Measurements from ENCODE around the gene PXDN. TPM values are rescaled to one million over a fixed set of nuclear protein-coding genes. Genes with fewer than 3 reads are reported as not detected.

The PXDN gene
- total and polyA plus RNA-seq, 2 of the 4 experiments (the other 2 are of a cell fraction): 153 to 332 TPM

DNA sequence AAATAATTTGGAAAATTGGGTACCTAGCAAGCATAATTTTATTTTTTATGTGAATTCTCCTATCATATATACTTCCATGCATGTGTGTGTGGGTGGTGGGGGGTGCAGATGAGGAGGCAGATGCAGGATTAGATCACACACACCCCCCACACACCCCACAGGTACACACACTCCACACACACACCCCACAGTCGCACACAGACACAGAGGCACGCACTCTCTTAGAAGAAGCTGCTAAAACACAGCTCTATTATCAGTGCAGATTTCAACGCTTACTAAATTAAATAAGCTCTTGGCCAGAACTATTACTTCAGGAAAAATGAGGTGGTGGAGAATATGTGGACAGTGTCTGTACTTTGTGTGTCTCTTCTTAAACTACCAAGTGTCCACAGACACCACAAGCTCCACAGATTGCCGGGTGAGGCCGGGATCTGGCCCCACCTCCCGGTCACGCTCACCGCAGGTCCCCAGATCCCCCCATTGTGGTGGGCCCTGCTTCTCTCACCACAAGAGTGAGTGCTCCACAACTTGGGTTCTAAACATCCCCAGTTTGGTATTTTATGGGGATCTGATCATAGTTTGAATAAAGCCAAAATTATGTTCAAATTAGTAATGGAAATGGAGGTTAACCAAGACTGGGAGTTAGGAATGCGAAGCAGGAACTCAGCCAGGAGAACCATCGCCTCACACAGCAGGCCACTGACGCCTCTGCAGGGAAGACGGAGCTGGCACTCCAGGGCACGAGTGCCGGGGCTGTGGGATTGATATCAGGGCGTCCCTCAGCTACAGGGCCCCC, 102.1 kb downstream of the PXDN start:
- H4K20me1 ChIP-seq (ENCODE audit: insufficient read depth, low read length): peaks cover 28% of the 10 kb centered on the region
- ChIA-PET CTCF (interaction anchor here (2.1 kb wide), 1 partner anchor 109 kb away, joined by 9 read pairs; no protein-coding TSS in a partner anchor), POLR2A (ENCODE audit: unreplicated experiment) (no interaction called here)
- H4K8ac ChIP-seq (ENCODE audit: low read depth in 2 of 2, low read length in 2 of 2): peak overlapping the region; percentile 12 to 56; a peak in 3 of 4 replicates
- H2BK5ac ChIP-seq (ENCODE audit: low read depth, low read length, poor library complexity, severe bottlenecking): peak overlapping the region; percentile 31
- dilution Hi-C loops (cut with HindIII; ENCODE audit: low sequenced_read_pairs, unreplicated experiment): no loop called here
- H2AFZ ChIP-seq (replicated peaks; ENCODE audit: low read length, poor library complexity): no peak overlapping the region
- H3K79me1 ChIP-seq (ENCODE audit: low read depth in 1 of 2, low read length in 2 of 2): peaks cover 41 to 83% of the 10 kb centered on the region in 2 experiments
- H3K27ac ChIP-seq (ENCODE audit: insufficient read depth, low read length): peak overlapping the region; percentile 30; the same call in 1 of the 2 replicates
- peaks cover 63% of the 10 kb centered on the region for H3K36me3 ChIP-seq (ENCODE audit: control insufficient read depth, insufficient read depth, low read length)
- BruUV-seq (replicated peaks): no TSS peak
- H3K56ac ChIP-seq (ENCODE audit: extremely low read depth, insufficient read depth, low read length): no peak overlapping the region
- H3K9me3 ChIP-seq (ENCODE audit: control insufficient read depth, insufficient read depth, low read length): no peaks in the 10 kb centered on the region
- H3K4ac ChIP-seq (ENCODE audit: low read depth, low read length): peak overlapping the region; percentile 70
- no peak overlapping the region for H3K9ac ChIP-seq (ENCODE audit: low read depth, low read length)
- no peak for TF ChIP-seq CEBPB (IDR thresholded peaks at IDR 0.05; ENCODE audit: low read depth, low read length)
- 0 out of 2 replicates have a peak, but pooled peaks have one; percentile 8 for TF ChIP-seq BHLHE40 (IDR thresholded peaks at IDR 0.05; ENCODE audit: low read depth, low read length)
- no peak overlapping the region for H3K18ac ChIP-seq (ENCODE audit: low read depth, low read length)
- no peak overlapping the region for H2AK9ac ChIP-seq (replicated peaks; ENCODE audit: low read depth, low read length, poor library complexity)
- H2BK15ac ChIP-seq (ENCODE audit: low read depth, low read length): 0 out of 3 replicates have a peak overlapping the region, but pooled peaks have one; percentile 8
- peaks cover 21% of the 10 kb centered on the region for H3K9me1 ChIP-seq (ENCODE audit: insufficient read depth, low read length)
- in situ Hi-C loops (cut with MboI; ENCODE audit: low sequenced_read_pairs): no loop called here
- H3K27me3 ChIP-seq (ENCODE audit: control insufficient read depth, insufficient read depth, low read length): no peaks in the 10 kb centered on the region
- H3K4me2 ChIP-seq (ENCODE audit: low read depth, low read length): 0 out of 2 replicates have a peak overlapping the region, but pooled peaks have one; percentile 17
- H4K91ac ChIP-seq (ENCODE audit: insufficient read depth, low read depth, low read length): peak overlapping the region; percentile 46
- no peak overlapping the region for H4K5ac ChIP-seq (ENCODE audit: low read depth, low read length)
- 14% methylated on average over 4 of the region's 15 CpGs; no CpG with 5 or more reads in 1 of the 2 experiments for WGBS, 2 experiments (ENCODE audit: extremely low coverage in 2 of 2, insufficient read length in 1 of 2)
- H2BK20ac ChIP-seq (ENCODE audit: low read depth, low read length): 0 out of 2 replicates have a peak overlapping the region, but pooled peaks have one; percentile 13
- peak overlapping the region; percentile 61; the same call in 1 of the 2 replicates for H2AK5ac ChIP-seq (ENCODE audit: low read depth, low read length)
- H3K14ac ChIP-seq (replicated peaks; ENCODE audit: low read depth, low read length): peak overlapping the region; percentile 14; the same call in 1 of the 2 replicates
- DNase-seq (peak; percentile 65), ATAC-seq (ENCODE audit: low read depth) (peak; percentile 57)
- H2BK120ac ChIP-seq (ENCODE audit: low read depth, low read length): peak overlapping the region; percentile 18; the same call in 1 of the 2 replicates
- H3K4me3 ChIP-seq (ENCODE audit: insufficient read depth, low read depth, low read length): no peak overlapping the region
- intact Hi-C loops (cut with micrococcal nuclease): no loop called here
- H3K23ac ChIP-seq (ENCODE audit: low read depth, low read length): peak overlapping the region; percentile 62; the same call in 1 of the 2 replicates
- H3K4me1 ChIP-seq (ENCODE audit: control insufficient read depth, insufficient read depth, low read length): peaks cover 22% of the 10 kb centered on the region
